Astrocyte (in vitro differentiated cells and primary cell): ENCODE data around the gene PATL2. TPM values are rescaled to one million over a fixed set of nuclear protein-coding genes. Genes with fewer than 3 reads are reported as not detected.

Experiments
- DNase-seq: peaks from one replicate; pipeline ENCODE4 v3.0.0-alpha.2; 2010; ENCODE audit warnings: low read depth
- FAIRE-seq: peaks from 2 replicates; lab custom pipeline; 2011; peaks lifted over from hg19 to GRCh38; lab: Jason Lieb, UNC
- H2AFZ ChIP-seq: 2 replicates; pipeline ENCODE4 v1.6.0; 2012; ENCODE audit warnings: low read depth, low read length, inconsistent platforms
- H3K27ac ChIP-seq: 2 replicates; pipeline ENCODE4 v1.5.1; 2011; ENCODE audit warnings: low read depth, low read length, inconsistent platforms
- H3K27me3 ChIP-seq: 2 replicates; pipeline ENCODE4 v1.6.0; 2011; ENCODE audit warnings: low read length, inconsistent platforms; ENCODE audit not compliant: insufficient read depth
- H3K36me3 ChIP-seq: 2 replicates; pipeline ENCODE4 v1.5.1; 2011; ENCODE audit warnings: low read length, inconsistent platforms; ENCODE audit not compliant: insufficient read depth
- H3K4me1 ChIP-seq: 2 replicates; pipeline ENCODE4 v1.5.1; 2011; ENCODE audit warnings: low read length, inconsistent platforms; ENCODE audit not compliant: insufficient read depth
- H3K4me2 ChIP-seq: 2 replicates; pipeline ENCODE4 v1.6.0; 2012; ENCODE audit warnings: low read length, inconsistent platforms
- H3K4me3 ChIP-seq: 2 replicates; pipeline ENCODE4 v1.5.1; 2011; ENCODE audit warnings: low read depth, mild to moderate bottlenecking, low read length, inconsistent platforms; ENCODE audit not compliant: insufficient read depth
- H3K79me2 ChIP-seq: 2 replicates; pipeline ENCODE4 v1.6.0; 2012; ENCODE audit warnings: mild to moderate bottlenecking, low read length, inconsistent platforms; ENCODE audit not compliant: insufficient read depth
- H3K9ac ChIP-seq: 2 replicates; pipeline ENCODE4 v1.6.0; 2012; ENCODE audit warnings: mild to moderate bottlenecking, low read length, inconsistent platforms
- H3K9me3 ChIP-seq: 2 replicates; pipeline ENCODE4 v1.5.1; 2012; ENCODE audit warnings: low read depth, mild to moderate bottlenecking, low read length, inconsistent platforms; ENCODE audit not compliant: insufficient read depth
- H4K20me1 ChIP-seq: 2 replicates; pipeline ENCODE4 v1.6.0; 2012; ENCODE audit warnings: low read length, inconsistent platforms; ENCODE audit not compliant: insufficient read depth
- H3K27ac Mint-ChIP-seq: one replicate; pipeline ENCODE4 v1.8.0; 2021; ENCODE audit warnings: mild to moderate bottlenecking, mixed read lengths; ENCODE audit not compliant: unreplicated experiment
- H3K27me3 Mint-ChIP-seq: one replicate; pipeline ENCODE4 v1.8.0; 2021; ENCODE audit warnings: low read depth, mixed read lengths; ENCODE audit not compliant: unreplicated experiment
- H3K36me3 Mint-ChIP-seq: one replicate; pipeline ENCODE4 v1.8.0; 2021; ENCODE audit warnings: low read depth, mixed read lengths; ENCODE audit not compliant: unreplicated experiment
- H3K4me1 Mint-ChIP-seq: one replicate; pipeline ENCODE4 v1.8.0; 2021; ENCODE audit warnings: low read depth, mixed read lengths; ENCODE audit not compliant: unreplicated experiment
- H3K4me3 Mint-ChIP-seq: one replicate; pipeline ENCODE4 v1.8.0; 2021; ENCODE audit warnings: mild to moderate bottlenecking, moderate library complexity, mixed read lengths; ENCODE audit not compliant: unreplicated experiment
- H3K9me3 Mint-ChIP-seq: one replicate; pipeline ENCODE4 v1.8.0; 2021; ENCODE audit warnings: mild to moderate bottlenecking, mixed read lengths; ENCODE audit not compliant: unreplicated experiment
- CTCF ChIP-seq: IDR thresholded peaks from 2 replicates; pipeline ENCODE4 v1.5.1; 2011; ENCODE audit warnings: low read depth, mild to moderate bottlenecking, inconsistent platforms, low read length, moderate library complexity; ENCODE audit not compliant: insufficient read depth
- EZH2 ChIP-seq: IDR thresholded peaks from 2 replicates; pipeline ENCODE4 v1.6.1; 2012; ENCODE audit warnings: mild to moderate bottlenecking, low read length, inconsistent platforms; ENCODE audit not compliant: insufficient read depth
- total RNA-seq: library from RNA; stranded (reverse); gene quantifications from 2 replicates; pipeline ENCODE4 v1.2.1, GENCODE V29; 2021

The PATL2 gene
- total RNA-seq, 1 donor from 2014 or later = 1.2 TPM

GRCh38 chr15:44726568-44727484, 15.7 kb upstream of the PATL2 start:
- Histone ChIP-seq H2AFZ (peak overlapping the region; percentile 23), H3K9me3 (no peaks in the 10 kb centered on the region), H3K9ac (peak overlapping the region; percentile 43), H3K27me3 (no peaks in the 10 kb centered on the region), H3K79me2 (peaks cover 9% of the 10 kb centered on the region), H3K27ac (peak overlapping the region; percentile 87), H4K20me1 (no peaks in the 10 kb centered on the region), H3K4me1 (peaks cover 25% of the 10 kb centered on the region), H3K4me3 (no peak overlapping the region), H3K36me3 (no peaks in the 10 kb centered on the region), H3K4me2 (peak overlapping the region; percentile 29)
- H3K36me3 Mint-ChIP-seq = no peaks in the 10 kb centered on the region
- no peaks in the 10 kb centered on the region for H3K27me3 Mint-ChIP-seq
- no peaks in the 10 kb centered on the region for H3K9me3 Mint-ChIP-seq
- peak; percentile 78 for FAIRE-seq
- TF ChIP-seq CTCF (no peak), EZH2 (no peak)
- DNase-seq = peak; percentile 91
- peak overlapping the region; percentile 89 for H3K27ac Mint-ChIP-seq
- H3K4me3 Mint-ChIP-seq = no peak overlapping the region
- peaks cover 20% of the 10 kb centered on the region for H3K4me1 Mint-ChIP-seq

GRCh38 chr15:44726136-44726535, 15.0 kb upstream of the PATL2 start:
- peak overlapping the region; percentile 29 for H3K4me2 ChIP-seq
- H3K27ac ChIP-seq = peak overlapping the region; percentile 87
- FAIRE-seq = no peak
- H3K4me1 ChIP-seq = peaks cover 25% of the 10 kb centered on the region
- DNase-seq = peak; percentile 6
- no peaks in the 10 kb centered on the region for H3K36me3 ChIP-seq
- peaks cover 9% of the 10 kb centered on the region for H3K79me2 ChIP-seq
- no peak overlapping the region for H3K4me3 ChIP-seq
- no peak for TF ChIP-seq CTCF
- TF ChIP-seq EZH2 = no peak
- no peaks in the 10 kb centered on the region for H3K9me3 ChIP-seq
- H3K27me3 ChIP-seq = no peaks in the 10 kb centered on the region
- Mint-ChIP-seq H3K27ac (peak overlapping the region; percentile 89), H3K36me3 (no peaks in the 10 kb centered on the region), H3K9me3 (no peaks in the 10 kb centered on the region), H3K4me3 (no peak overlapping the region), H3K27me3 (no peaks in the 10 kb centered on the region), H3K4me1 (peaks cover 14% of the 10 kb centered on the region)
- no peaks in the 10 kb centered on the region for H4K20me1 ChIP-seq
- peak overlapping the region; percentile 23 for H2AFZ ChIP-seq
- H3K9ac ChIP-seq = peak overlapping the region; percentile 43

- Histone ChIP-seq H3K4me2 (no peak overlapping the region), H3K4me3 (no peak overlapping the region), H3K9ac (no peak overlapping the region), H3K36me3 (peaks cover 20% of the 10 kb centered on the region), H4K20me1 (peaks cover 7% of the 10 kb centered on the region), H3K4me1 (peaks cover 12% of the 10 kb centered on the region), H3K27ac (no peak overlapping the region), H3K27me3 (no peaks in the 10 kb centered on the region), H2AFZ (no peak overlapping the region), H3K9me3 (no peaks in the 10 kb centered on the region), H3K79me2 (no peaks in the 10 kb centered on the region)
- Mint-ChIP-seq H3K27me3 (no peaks in the 10 kb centered on the region), H3K4me1 (peaks cover 9% of the 10 kb centered on the region), H3K27ac (no peak overlapping the region), H3K4me3 (no peak overlapping the region), H3K36me3 (peaks cover 4% of the 10 kb centered on the region), H3K9me3 (no peaks in the 10 kb centered on the region)
- no peak for DNase-seq
- no peak for FAIRE-seq
- no peak for TF ChIP-seq EZH2
- no peak for TF ChIP-seq CTCF
Measured at GRCh38 chr15:44722011-44722410, 10.9 kb upstream of the PATL2 start.
